ENCODE data around the gene HKDC1.

Gene HKDC1

DNA sequence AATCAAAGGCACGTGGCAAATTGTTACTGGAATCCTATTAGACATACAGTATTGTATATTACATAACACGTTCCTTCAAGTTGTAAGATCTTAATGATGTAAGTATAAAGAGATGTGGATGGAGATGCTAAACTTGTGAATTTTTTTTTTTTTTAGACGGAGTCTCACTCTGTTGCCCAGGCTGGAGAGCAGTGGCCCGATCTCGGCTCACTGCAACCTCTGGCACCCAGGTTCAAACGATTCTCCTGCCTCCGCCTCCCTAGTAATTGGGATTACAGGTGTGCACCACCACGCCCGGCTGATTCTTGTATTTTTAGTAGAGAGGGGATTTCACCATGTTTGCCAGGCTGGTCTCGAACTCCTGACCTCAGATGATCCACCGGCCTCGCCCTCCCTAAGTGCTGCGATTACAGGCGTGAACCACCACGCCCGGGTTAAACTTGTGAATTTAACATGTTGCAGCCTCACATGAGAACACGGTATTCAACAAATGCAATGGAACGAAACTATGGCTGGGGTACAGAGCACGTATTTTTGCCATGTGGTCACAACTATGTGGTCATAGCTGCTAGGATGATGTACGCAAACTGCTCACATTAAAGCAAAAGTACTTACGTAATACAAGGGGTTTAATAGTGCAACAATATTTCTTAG lies 40.9 kb upstream of the HKDC1 start:
- H3K79me2 ChIP-seq (ENCODE audit: insufficient read depth, low read length): peaks cover 37% of the 10 kb centered on the region
- H4K20me1 ChIP-seq (ENCODE audit: insufficient read depth, low read length, poor library complexity, severe bottlenecking): peaks cover 15% of the 10 kb centered on the region
- peaks cover 14% of the 10 kb centered on the region for H3K4me1 ChIP-seq (ENCODE audit: insufficient read depth, low read length, poor library complexity, severe bottlenecking)
- no peaks in the 10 kb centered on the region for H3K9me3 ChIP-seq (ENCODE audit: insufficient read depth, low read depth, low read length)
- peak overlapping the region; percentile 91 for H2AFZ ChIP-seq (ENCODE audit: low read length)
- TF ChIP-seq EZH2phosphoT487 (IDR thresholded peaks at IDR 0.05; ENCODE audit: borderline replicate concordance): no peak
- TF ChIP-seq, protein P1, sequence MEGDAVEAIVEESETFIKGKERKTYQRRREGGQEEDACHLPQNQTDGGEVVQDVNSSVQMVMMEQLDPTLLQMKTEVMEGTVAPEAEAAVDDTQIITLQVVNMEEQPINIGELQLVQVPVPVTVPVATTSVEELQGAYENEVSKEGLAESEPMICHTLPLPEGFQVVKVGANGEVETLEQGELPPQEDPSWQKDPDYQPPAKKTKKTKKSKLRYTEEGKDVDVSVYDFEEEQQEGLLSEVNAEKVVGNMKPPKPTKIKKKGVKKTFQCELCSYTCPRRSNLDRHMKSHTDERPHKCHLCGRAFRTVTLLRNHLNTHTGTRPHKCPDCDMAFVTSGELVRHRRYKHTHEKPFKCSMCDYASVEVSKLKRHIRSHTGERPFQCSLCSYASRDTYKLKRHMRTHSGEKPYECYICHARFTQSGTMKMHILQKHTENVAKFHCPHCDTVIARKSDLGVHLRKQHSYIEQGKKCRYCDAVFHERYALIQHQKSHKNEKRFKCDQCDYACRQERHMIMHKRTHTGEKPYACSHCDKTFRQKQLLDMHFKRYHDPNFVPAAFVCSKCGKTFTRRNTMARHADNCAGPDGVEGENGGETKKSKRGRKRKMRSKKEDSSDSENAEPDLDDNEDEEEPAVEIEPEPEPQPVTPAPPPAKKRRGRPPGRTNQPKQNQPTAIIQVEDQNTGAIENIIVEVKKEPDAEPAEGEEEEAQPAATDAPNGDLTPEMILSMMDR (conservative IDR thresholded peaks at IDR 0.05; ENCODE audit: low read length): no peak
- peak overlapping the region; percentile 89 for H3K4me2 ChIP-seq (ENCODE audit: low read depth, low read length, poor library complexity, severe bottlenecking)
- H3K9ac ChIP-seq (ENCODE audit: low read depth, low read length, poor library complexity, severe bottlenecking): peak overlapping the region; percentile 88
- no peaks in the 10 kb centered on the region for H3K36me3 ChIP-seq (ENCODE audit: insufficient read depth, low read length)
- no peaks in the 10 kb centered on the region for H3K27me3 ChIP-seq (ENCODE audit: insufficient read depth, low read length, poor library complexity, severe bottlenecking)
- no peaks in the 10 kb centered on the region for H3F3A ChIP-seq (ENCODE audit: low read depth)
- peak overlapping the region; percentile 91 for H3K4me3 ChIP-seq (ENCODE audit: low read length, poor library complexity, severe bottlenecking)
- H3K9me2 ChIP-seq (replicated peaks; ENCODE audit: low read depth, low read length): no peaks in the 10 kb centered on the region

DNA sequence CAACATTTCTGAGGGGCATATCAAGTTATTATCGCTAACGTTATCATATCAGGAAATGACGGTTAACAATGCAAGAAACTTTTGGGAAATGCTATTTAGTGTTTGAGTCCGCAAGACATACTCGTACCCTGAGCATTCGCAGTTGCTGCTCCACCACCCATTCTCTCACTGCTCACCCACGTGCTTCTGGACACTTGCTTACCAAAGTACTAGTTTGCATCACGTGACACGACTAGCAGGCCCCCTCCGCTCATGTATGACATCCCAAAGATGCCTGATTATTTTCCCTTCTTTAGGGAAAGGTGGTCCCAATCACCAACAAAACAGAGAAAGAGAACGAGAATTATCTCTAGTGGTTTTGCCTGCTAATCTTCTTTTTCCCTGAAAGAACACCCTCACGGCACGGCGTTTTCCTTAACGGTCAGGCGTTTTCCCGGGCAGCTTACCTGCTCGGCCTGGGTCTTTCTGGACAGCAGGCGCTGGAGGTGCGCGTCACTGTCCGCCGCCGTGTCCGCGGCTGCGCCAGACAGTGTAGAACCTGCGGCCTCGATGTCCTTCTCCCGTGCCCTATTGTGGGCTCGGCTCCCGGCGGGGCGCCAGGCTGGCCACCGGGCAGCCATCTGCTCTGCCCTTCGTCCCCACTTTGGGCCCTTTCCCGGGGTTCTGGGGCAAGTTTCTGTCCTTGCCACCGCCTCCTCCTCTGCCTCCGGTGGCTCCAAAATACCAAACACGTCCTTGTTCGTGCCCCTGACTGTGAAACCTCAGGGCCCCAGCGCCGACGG lies 40.2 kb upstream of the HKDC1 start, which contains the start of gene SUPV3L1:
Gene SUPV3L1, plus strand, starts transcription at position 492 of the 782 bp plus-strand sequence. Its CDS starts 58 bp downstream, at position 550.
- Histone ChIP-seq H4K20me1 (ENCODE audit: insufficient read depth, low read length, poor library complexity, severe bottlenecking) (peaks cover 15% of the 10 kb centered on the region), H3K79me2 (ENCODE audit: insufficient read depth, low read length) (peaks cover 43% of the 10 kb centered on the region), H3K9me2 (replicated peaks; ENCODE audit: low read depth, low read length) (no peaks in the 10 kb centered on the region), H3K4me1 (ENCODE audit: insufficient read depth, low read length, poor library complexity, severe bottlenecking) (peaks cover 14% of the 10 kb centered on the region), H3K27me3 (ENCODE audit: insufficient read depth, low read length, poor library complexity, severe bottlenecking) (no peaks in the 10 kb centered on the region), H3K4me3 (ENCODE audit: low read length, poor library complexity, severe bottlenecking) (peak within 1 kb of the TSS; percentile 91), H3K9ac (ENCODE audit: low read depth, low read length, poor library complexity, severe bottlenecking) (peak within 1 kb of the TSS; percentile 88), H3K4me2 (ENCODE audit: low read depth, low read length, poor library complexity, severe bottlenecking) (peak within 1 kb of the TSS; percentile 89), H2AFZ (ENCODE audit: low read length) (peak within 1 kb of the TSS; percentile 91), H3F3A (ENCODE audit: low read depth) (no peaks in the 10 kb centered on the region), H3K9me3 (ENCODE audit: insufficient read depth, low read depth, low read length) (no peaks in the 10 kb centered on the region), H3K36me3 (ENCODE audit: insufficient read depth, low read length) (no peaks in the 10 kb centered on the region)
- TF ChIP-seq EZH2phosphoT487 (IDR thresholded peaks at IDR 0.05; ENCODE audit: borderline replicate concordance): no peak
- TF ChIP-seq, protein P1 (conservative IDR thresholded peaks at IDR 0.05; ENCODE audit: low read length): no peak

DNA sequence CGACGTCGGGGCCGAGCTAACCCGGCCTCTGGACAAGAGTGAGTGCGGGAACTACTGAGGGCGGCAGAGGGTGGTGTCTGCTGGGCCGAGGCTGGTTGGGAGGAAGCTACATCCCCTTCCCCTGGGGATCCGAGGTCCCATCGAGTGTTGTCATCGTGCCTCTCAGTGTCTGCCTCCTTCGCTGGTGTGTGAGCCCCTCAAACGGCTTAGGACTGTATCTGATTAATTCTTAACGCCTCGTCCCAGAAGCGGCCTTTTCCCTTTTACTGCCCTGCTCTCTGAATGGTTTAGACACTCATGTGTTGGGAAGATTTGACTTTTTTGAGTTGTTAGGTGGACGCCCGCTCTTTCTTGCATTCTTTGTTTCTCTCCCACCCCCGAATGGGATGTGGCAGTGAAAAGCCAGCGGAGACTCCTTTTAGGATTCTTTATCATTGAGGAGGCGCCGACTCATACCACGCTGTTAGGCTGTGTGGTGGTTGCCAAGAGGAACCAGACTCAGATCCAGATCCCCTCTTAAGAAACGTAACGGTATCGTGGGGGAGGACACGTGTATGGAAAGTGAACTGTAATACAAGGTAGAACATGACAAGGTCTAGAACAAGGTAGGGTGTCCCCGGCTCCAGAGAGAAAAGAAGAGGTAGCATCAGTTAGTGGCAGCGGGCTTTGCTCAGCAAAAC lies 39.5 kb upstream of the HKDC1 start:
- peak overlapping the region; percentile 91 for H2AFZ ChIP-seq (ENCODE audit: low read length)
- peak overlapping the region; percentile 88 for H3K9ac ChIP-seq (ENCODE audit: low read depth, low read length, poor library complexity, severe bottlenecking)
- peak overlapping the region; percentile 89 for H3K4me2 ChIP-seq (ENCODE audit: low read depth, low read length, poor library complexity, severe bottlenecking)
- peaks cover 14% of the 10 kb centered on the region for H3K4me1 ChIP-seq (ENCODE audit: insufficient read depth, low read length, poor library complexity, severe bottlenecking)
- peaks cover 48% of the 10 kb centered on the region for H3K79me2 ChIP-seq (ENCODE audit: insufficient read depth, low read length)
- no peaks in the 10 kb centered on the region for H3K9me2 ChIP-seq (replicated peaks; ENCODE audit: low read depth, low read length)
- no peaks in the 10 kb centered on the region for H3K9me3 ChIP-seq (ENCODE audit: insufficient read depth, low read depth, low read length)
- H3K36me3 ChIP-seq (ENCODE audit: insufficient read depth, low read length): peaks cover under 1% of the 10 kb centered on the region; the same call in 1 of the 2 replicates
- H3K4me3 ChIP-seq (ENCODE audit: low read length, poor library complexity, severe bottlenecking): peak overlapping the region; percentile 91
- peaks cover 15% of the 10 kb centered on the region for H4K20me1 ChIP-seq (ENCODE audit: insufficient read depth, low read length, poor library complexity, severe bottlenecking)
- TF ChIP-seq EZH2phosphoT487 (IDR thresholded peaks at IDR 0.05; ENCODE audit: borderline replicate concordance): no peak
- TF ChIP-seq, protein P1 (conservative IDR thresholded peaks at IDR 0.05; ENCODE audit: low read length): no peak
- H3F3A ChIP-seq (ENCODE audit: low read depth): no peaks in the 10 kb centered on the region
- no peaks in the 10 kb centered on the region for H3K27me3 ChIP-seq (ENCODE audit: insufficient read depth, low read length, poor library complexity, severe bottlenecking)
